HG02852 (cell line): ENCODE data around the gene RAB3IL1.

Experiments
- ATAC-seq: cut with Tn5 transposase; IDR thresholded peaks from one replicate; pipeline ENCODE4 v1.9.1; 2021; ENCODE audit warnings: mild to moderate bottlenecking, moderate library complexity; ENCODE audit not compliant: unreplicated experiment

Gene RAB3IL1

GRCh38 chr11:61921446-61921845 lies 4.1 kb upstream of the RAB3IL1 start:
- ATAC-seq = no peak

- no peak for ATAC-seq
Observed at GRCh38 chr11:61919705-61920631, 2.6 kb upstream of the RAB3IL1 start.

- ATAC-seq = no peak
Observed at GRCh38 chr11:61918938-61919704, 1.8 kb upstream of the RAB3IL1 start.

GRCh38 chr11:61918251-61918937 lies 1.0 kb upstream of the RAB3IL1 start:
- ATAC-seq = no peak

- no peak for ATAC-seq
Observed at GRCh38 chr11:61916737-61917333, 531 bp downstream of the RAB3IL1 start.

- no peak for ATAC-seq
Observed at GRCh38 chr11:61914471-61915171, 2.7 kb downstream of the RAB3IL1 start.

GRCh38 chr11:61913699-61914395 lies 3.5 kb downstream of the RAB3IL1 start:
- no peak for ATAC-seq

- no peak for ATAC-seq
Observed at GRCh38 chr11:61912991-61913698, 4.2 kb downstream of the RAB3IL1 start.

GRCh38 chr11:61912530-61912898 lies 4.9 kb downstream of the RAB3IL1 start:
- no peak for ATAC-seq

- ATAC-seq = no peak
Observed at GRCh38 chr11:61911701-61912529, 5.5 kb downstream of the RAB3IL1 start.

GRCh38 chr11:61911128-61911700 lies 6.2 kb downstream of the RAB3IL1 start:
- ATAC-seq = no peak

GRCh38 chr11:61910187-61911127 lies 6.9 kb downstream of the RAB3IL1 start:
- no peak for ATAC-seq

GRCh38 chr11:61908730-61909316 lies 8.5 kb downstream of the RAB3IL1 start:
- no peak for ATAC-seq

- no peak for ATAC-seq
Observed at GRCh38 chr11:61907871-61908729, 9.3 kb downstream of the RAB3IL1 start.

- no peak for ATAC-seq
Observed at GRCh38 chr11:61907282-61907681, 10.1 kb downstream of the RAB3IL1 start.

GRCh38 chr11:61906522-61906909 lies 10.8 kb downstream of the RAB3IL1 start:
- ATAC-seq = no peak
